Left ventricle myocardium inferior (tissue), 1 donor: ENCODE results near the gene PTPN13. TPM values are rescaled to one million over a fixed set of nuclear protein-coding genes. Genes with fewer than 3 reads are reported as not detected.

Experiments used
- DNase-seq: peaks from one replicate; pipeline ENCODE4 v3.0.0-alpha.2; 2020
- H3K27ac ChIP-seq: fragments of 200-600 bp; replicated peaks from 2 replicates; pipeline ENCODE4 v1.8.0; 2021
- H3K27me3 ChIP-seq: fragments of 200-600 bp; 2 replicates; pipeline ENCODE4 v1.8.0; 2021; ENCODE audit warnings: low read depth
- H3K36me3 ChIP-seq: fragments of 200-600 bp; 2 replicates; pipeline ENCODE4 v1.8.0; 2021
- H3K4me1 ChIP-seq: fragments of 200-600 bp; 2 replicates; pipeline ENCODE4 v1.8.0; 2021
- H3K4me3 ChIP-seq: fragments of 200-600 bp; 2 replicates; pipeline ENCODE4 v1.8.0; 2021; ENCODE audit warnings: mild to moderate bottlenecking, moderate library complexity
- H3K9me3 ChIP-seq: fragments of 200-600 bp; replicated peaks from 2 replicates; pipeline ENCODE4 v1.8.0; 2021
- CTCF ChIP-seq: fragments of 200-600 bp; IDR thresholded peaks from 2 replicates; pipeline ENCODE4 v1.8.0; 2021; ENCODE audit warnings: antibody characterized with exemption, mild to moderate bottlenecking, borderline replicate concordance
- intact Hi-C: fragments of 100-400 bp; cut with micrococcal nuclease; formaldehyde crosslinking; loops from one replicate; pipeline ENCODE4 v1.11.0; 2022
- total RNA-seq: library from RNA; stranded (reverse); fragmentation: NEBNext Ultra II Directional; extraction: Animal tissue kit (Norgen Biotek cat#: 25700); gene quantifications from one replicate; pipeline ENCODE4 v1.2.1, GENCODE V29; 2021
- donor health status: DM: no; HTN: yes; CAD: no; lungs with severe emphysema.

The PTPN13 gene
- total RNA-seq, 1 donor from 2014 or later: 3.8 TPM

DNA sequence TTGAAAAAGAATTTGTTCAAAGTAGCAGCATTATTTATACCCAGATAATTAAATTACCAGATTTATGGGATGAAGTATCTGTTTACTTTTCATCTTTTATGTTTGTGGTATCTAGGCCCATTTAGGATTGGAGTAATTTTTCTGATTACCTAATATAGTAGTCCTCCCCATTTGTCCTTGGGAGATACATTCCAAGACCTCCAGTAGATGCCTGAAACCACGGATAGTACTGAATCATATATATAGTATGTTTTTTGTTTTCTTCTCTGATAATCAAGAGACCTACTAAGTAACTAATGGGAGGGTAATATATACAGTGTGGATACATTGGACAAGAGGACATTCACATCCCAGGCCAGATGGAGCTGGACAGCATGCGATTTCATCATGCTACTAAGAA lies 30.7 kb upstream of the PTPN13 start:
- intact Hi-C loops: no loop called here
- no peaks in the 10 kb centered on the region for H3K27me3 ChIP-seq
- no peak overlapping the region for H3K27ac ChIP-seq
- no peaks in the 10 kb centered on the region for H3K9me3 ChIP-seq
- no peak for DNase-seq
- H3K36me3 ChIP-seq: no peaks in the 10 kb centered on the region
- H3K4me1 ChIP-seq: no peaks in the 10 kb centered on the region
- TF ChIP-seq CTCF: no peak
- H3K4me3 ChIP-seq: no peak overlapping the region

GRCh38 chr4:86564795-86565194 lies 29.3 kb upstream of the PTPN13 start:
- TF ChIP-seq CTCF: no peak
- Histone ChIP-seq H3K9me3 (no peaks in the 10 kb centered on the region), H3K27ac (no peak overlapping the region), H3K27me3 (no peaks in the 10 kb centered on the region), H3K4me3 (no peak overlapping the region), H3K4me1 (no peaks in the 10 kb centered on the region), H3K36me3 (no peaks in the 10 kb centered on the region)
- no peak for DNase-seq
- intact Hi-C loops: no loop called here

DNA sequence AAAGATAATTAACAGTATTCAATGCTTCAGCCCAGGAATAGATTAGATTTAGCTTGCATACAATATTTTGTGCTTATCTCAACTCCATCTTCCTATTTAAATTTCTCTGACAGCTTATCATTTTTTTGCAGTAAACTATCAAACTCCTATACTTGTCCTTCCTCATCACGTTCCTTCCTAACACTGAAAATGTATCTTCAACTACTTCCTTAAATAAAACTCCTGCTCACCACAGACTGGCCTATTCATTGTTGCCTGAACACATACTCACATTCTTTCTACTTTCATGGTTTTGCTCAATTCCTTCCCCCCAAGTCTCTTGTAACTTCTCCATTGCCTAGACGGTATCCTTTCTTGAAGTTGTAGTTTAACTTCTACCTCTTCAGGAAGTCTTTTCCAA lies 28.5 kb upstream of the PTPN13 start:
- Histone ChIP-seq H3K27me3 (no peaks in the 10 kb centered on the region), H3K9me3 (no peaks in the 10 kb centered on the region), H3K36me3 (no peaks in the 10 kb centered on the region), H3K4me3 (no peak overlapping the region), H3K4me1 (no peaks in the 10 kb centered on the region), H3K27ac (no peak overlapping the region)
- DNase-seq: no peak
- intact Hi-C loops: no loop called here
- no peak for TF ChIP-seq CTCF

GRCh38 chr4:86569103-86569870 lies 24.8 kb upstream of the PTPN13 start:
- intact Hi-C loops: no loop called here

GRCh38 chr4:86579941-86580340 lies 14.2 kb upstream of the PTPN13 start:
- DNase-seq: no peak
- Histone ChIP-seq H3K27ac (no peak overlapping the region), H3K27me3 (no peaks in the 10 kb centered on the region), H3K4me3 (no peak overlapping the region), H3K9me3 (no peaks in the 10 kb centered on the region), H3K36me3 (no peaks in the 10 kb centered on the region), H3K4me1 (no peaks in the 10 kb centered on the region)
- intact Hi-C loops: no loop called here
- TF ChIP-seq CTCF: no peak

More at GRCh38 chr4:86569103-86569870, 24.8 kb upstream of the PTPN13 start:
- no peaks in the 10 kb centered on the region for H3K9me3 ChIP-seq
- H3K36me3 ChIP-seq: no peaks in the 10 kb centered on the region
- H3K4me3 ChIP-seq: no peak overlapping the region
- H3K27me3 ChIP-seq: no peaks in the 10 kb centered on the region
- no peak for TF ChIP-seq CTCF
- no peak for DNase-seq
- no peak overlapping the region for H3K27ac ChIP-seq
- no peaks in the 10 kb centered on the region for H3K4me1 ChIP-seq
